ENCODE results near the gene ETV1. TPM values are rescaled to one million over a fixed set of nuclear protein-coding genes. Genes with fewer than 3 reads are reported as not detected.

ETV1 gene
- total and polyA plus RNA-seq, 2 of the 4 experiments (the other 2 are of a cell fraction): 8.6 to 21.1 TPM

- Histone ChIP-seq H4K20me1 (ENCODE audit: insufficient read depth, low read length) (no peaks in the 10 kb centered on the region), H3K23ac (ENCODE audit: low read depth, low read length) (no peak overlapping the region), H3K14ac (replicated peaks; ENCODE audit: low read depth, low read length) (no peak overlapping the region), H2BK5ac (ENCODE audit: low read depth, low read length, poor library complexity, severe bottlenecking) (peak overlapping the region; percentile 82), H3K9me3 (ENCODE audit: control insufficient read depth, insufficient read depth, low read length) (no peaks in the 10 kb centered on the region), H3K4me3 (ENCODE audit: insufficient read depth, low read depth, low read length) (no peak overlapping the region), H3K9ac (ENCODE audit: low read depth, low read length) (no peak overlapping the region), H3K27me3 (ENCODE audit: control insufficient read depth, insufficient read depth, low read length) (no peaks in the 10 kb centered on the region), H3K4me2 (ENCODE audit: low read depth, low read length) (peak overlapping the region; percentile 29), H3K79me1 (ENCODE audit: low read depth in 1 of 2, low read length in 2 of 2) (no peaks in the 10 kb centered on the region), H2BK20ac (ENCODE audit: low read depth, low read length) (no peak overlapping the region), H2AK9ac (replicated peaks; ENCODE audit: low read depth, low read length, poor library complexity) (no peak overlapping the region), H3K36me3 (ENCODE audit: control insufficient read depth, insufficient read depth, low read length) (peaks cover 5% of the 10 kb centered on the region; the same call in 1 of the 2 replicates), H4K5ac (ENCODE audit: low read depth, low read length) (no peak overlapping the region), H3K4ac (ENCODE audit: low read depth, low read length) (no peak overlapping the region), H3K4me1 (ENCODE audit: control insufficient read depth, insufficient read depth, low read length) (peaks cover 4% of the 10 kb centered on the region; the same call in 1 of the 2 replicates), H4K8ac (ENCODE audit: low read depth in 2 of 2, low read length in 2 of 2) (no peak overlapping the region), H3K56ac (ENCODE audit: extremely low read depth, insufficient read depth, low read length) (no peak overlapping the region), H2BK15ac (ENCODE audit: low read depth, low read length) (no peak overlapping the region), H3K9me1 (ENCODE audit: insufficient read depth, low read length) (no peaks in the 10 kb centered on the region; the same call in none of the 2 replicates), H3K18ac (ENCODE audit: low read depth, low read length) (no peak overlapping the region), H2AK5ac (ENCODE audit: low read depth, low read length) (no peak overlapping the region), H2BK120ac (ENCODE audit: low read depth, low read length) (no peak overlapping the region), H2AFZ (replicated peaks; ENCODE audit: low read length, poor library complexity) (no peak overlapping the region), H4K91ac (ENCODE audit: insufficient read depth, low read depth, low read length) (no peak overlapping the region), H3K27ac (ENCODE audit: insufficient read depth, low read length) (peak overlapping the region; percentile 11; the same call in 1 of the 2 replicates)
- POLR2A ChIA-PET (ENCODE audit: unreplicated experiment): no interaction called here
- TF ChIP-seq BHLHE40 (IDR thresholded peaks at IDR 0.05; ENCODE audit: low read depth, low read length) (0 out of 2 replicates have a peak, but pooled peaks have one; percentile 21), CEBPB (IDR thresholded peaks at IDR 0.05; ENCODE audit: low read depth, low read length) (no peak)
- BruUV-seq (replicated peaks): no TSS peak
- dilution Hi-C loops (cut with HindIII; ENCODE audit: low sequenced_read_pairs, unreplicated experiment) (no loop called here), intact Hi-C loops (cut with micrococcal nuclease) (no loop called here), in situ Hi-C loops (cut with MboI; ENCODE audit: low sequenced_read_pairs) (no loop called here)
- WGBS, 2 experiments (ENCODE audit: extremely low coverage in 2 of 2, insufficient read length in 1 of 2): no CpG with 5 or more reads among the region's 3 CpGs
- ATAC-seq (ENCODE audit: low read depth) (peak; percentile 88), DNase-seq (peak; percentile 77)
- CTCF ChIA-PET: no interaction called here
Measured at GRCh38 chr7:13904689-13905088, 84.8 kb downstream of the ETV1 start.
